Esophagus squamous epithelium (tissue), 4 donors: Measurements from ENCODE around the gene ASIC2.

ENCODE experiments used
- CTCF ChIP-seq, 6 experiments: fragments of 450-650 bp in 4 of 6; fragments of 200-600 bp in 2 of 6; sonication (generic) in 2 of 6; IDR thresholded peaks; one replicate each; pipeline ENCODE4 v1.5.1; 2016 to 2019; ENCODE audit warnings: antibody characterized with exemption in 6 of 6, mild to moderate bottlenecking in 4 of 6, moderate library complexity in 4 of 6
- POLR2A ChIP-seq, 4 donors: fragments of 450-650 bp; IDR thresholded peaks; one replicate each; pipeline ENCODE4 v1.6.1; 2017; ENCODE audit warnings: antibody characterized with exemption in 4 of 4, mild to moderate bottlenecking in 4 of 4, moderate library complexity in 3 of 4

GRCh38 chr17:33280162-33280943 lies 12.7 kb downstream of the ASIC2 start:
- TF ChIP-seq POLR2A (IDR thresholded peaks at IDR 0.05) (no peak), CTCF (IDR thresholded peaks at IDR 0.05) (no peak)
